ENCODE data around the gene FBXL16.

FBXL16 gene

GRCh38 chr16:676565-676902, 29.1 kb downstream of the FBXL16 start:
- no peak for DNase-seq

GRCh38 chr16:675884-676564, 29.6 kb downstream of the FBXL16 start:
- DNase-seq = no peak

- DNase-seq = no peak
Observed at GRCh38 chr16:674968-675883, 30.4 kb downstream of the FBXL16 start, which contains the start of gene RHBDL1. Gene RHBDL1 (plus strand): TSS chr16:675671. CDS start chr16:675791, 120 bp downstream.

GRCh38 chr16:674214-674881, 31.3 kb downstream of the FBXL16 start:
- no peak for DNase-seq

- DNase-seq = no peak
Observed at GRCh38 chr16:673399-673991, 32.1 kb downstream of the FBXL16 start.

GRCh38 chr16:672851-673250, 32.8 kb downstream of the FBXL16 start:
- no peak for DNase-seq

GRCh38 chr16:672371-672770, 33.2 kb downstream of the FBXL16 start:
- no peak for DNase-seq

- DNase-seq = peak; percentile 83
Observed at GRCh38 chr16:671353-672131, 34.1 kb downstream of the FBXL16 start.

GRCh38 chr16:670485-671352, 34.9 kb downstream of the FBXL16 start:
- DNase-seq = no peak

- no peak for DNase-seq
Observed at GRCh38 chr16:669666-670065, 35.9 kb downstream of the FBXL16 start.

GRCh38 chr16:668519-669171, 37.0 kb downstream of the FBXL16 start:
- no peak for DNase-seq

GRCh38 chr16:667780-668518, 37.7 kb downstream of the FBXL16 start, which contains the start of gene RHOT2:
Gene RHOT2 (plus strand): TSS chr16:668132. CDS start chr16:668200, 68 bp downstream.
- DNase-seq = peak; percentile 83

- no peak for DNase-seq
Observed at GRCh38 chr16:667113-667779, 38.4 kb downstream of the FBXL16 start.

GRCh38 chr16:666572-666971, 39.0 kb downstream of the FBXL16 start:
- DNase-seq = no peak

- no peak for DNase-seq
Observed at GRCh38 chr16:662597-662996, 43.0 kb downstream of the FBXL16 start.

GRCh38 chr16:662095-662494, 43.5 kb downstream of the FBXL16 start:
- DNase-seq = no peak

- DNase-seq = no peak
Observed at GRCh38 chr16:661184-661821, 44.3 kb downstream of the FBXL16 start.

GRCh38 chr16:660459-661183, 45.0 kb downstream of the FBXL16 start:
- no peak for DNase-seq

All from NCI-H2171 treated with DMSO at 0.1 percent for 48 hours (cell line).